ENCODE data around the gene CCDC97.

GRCh38 chr19:41355802-41356201 is 45.8 kb downstream of the CCDC97 start:
- TF ChIP-seq, protein P1, sequence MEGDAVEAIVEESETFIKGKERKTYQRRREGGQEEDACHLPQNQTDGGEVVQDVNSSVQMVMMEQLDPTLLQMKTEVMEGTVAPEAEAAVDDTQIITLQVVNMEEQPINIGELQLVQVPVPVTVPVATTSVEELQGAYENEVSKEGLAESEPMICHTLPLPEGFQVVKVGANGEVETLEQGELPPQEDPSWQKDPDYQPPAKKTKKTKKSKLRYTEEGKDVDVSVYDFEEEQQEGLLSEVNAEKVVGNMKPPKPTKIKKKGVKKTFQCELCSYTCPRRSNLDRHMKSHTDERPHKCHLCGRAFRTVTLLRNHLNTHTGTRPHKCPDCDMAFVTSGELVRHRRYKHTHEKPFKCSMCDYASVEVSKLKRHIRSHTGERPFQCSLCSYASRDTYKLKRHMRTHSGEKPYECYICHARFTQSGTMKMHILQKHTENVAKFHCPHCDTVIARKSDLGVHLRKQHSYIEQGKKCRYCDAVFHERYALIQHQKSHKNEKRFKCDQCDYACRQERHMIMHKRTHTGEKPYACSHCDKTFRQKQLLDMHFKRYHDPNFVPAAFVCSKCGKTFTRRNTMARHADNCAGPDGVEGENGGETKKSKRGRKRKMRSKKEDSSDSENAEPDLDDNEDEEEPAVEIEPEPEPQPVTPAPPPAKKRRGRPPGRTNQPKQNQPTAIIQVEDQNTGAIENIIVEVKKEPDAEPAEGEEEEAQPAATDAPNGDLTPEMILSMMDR (IDR thresholded peaks at IDR 0.05) = no peak
- TF ChIP-seq POLR2A (IDR thresholded peaks at IDR 0.05) = no peak
- TF ChIP-seq EP300 (IDR thresholded peaks at IDR 0.05) = no peak
- no peak for TF ChIP-seq POLR2AphosphoS5 (IDR thresholded peaks at IDR 0.05)

Data from suprapubic skin (tissue), 4 donors.